ENCODE measurements around the gene INPP5A.
"Not testable (repeated sequence)": the region's sequence is repeated elsewhere in the genome, so short reads cannot be mapped to it uniquely, and the experiment has no call there.

The INPP5A gene

GRCh38 chr10:132546567-132547420, 9.2 kb downstream of the INPP5A start:
- in situ Hi-C loops (cut with MboI; ENCODE audit: low sequenced_read_pairs), result loop anchor here (10.0 kb wide), 1 partner anchor 88 kb away; no protein-coding TSS in a partner anchor

- in situ Hi-C loops (cut with MboI; ENCODE audit: low sequenced_read_pairs), result loop anchor here (10.0 kb wide), 1 partner anchor 87 kb away; no protein-coding TSS in a partner anchor
Observed at GRCh38 chr10:132547421-132547861, 9.9 kb downstream of the INPP5A start.

- in situ Hi-C loops (cut with MboI; ENCODE audit: low sequenced_read_pairs), result loop anchor here (10.0 kb wide), 1 partner anchor 87 kb away; no protein-coding TSS in a partner anchor
Observed at GRCh38 chr10:132548106-132548823, 10.7 kb downstream of the INPP5A start.

GRCh38 chr10:132548869-132549268, 11.3 kb downstream of the INPP5A start:
- in situ Hi-C loops (cut with MboI; ENCODE audit: low sequenced_read_pairs), result loop anchor here (10.0 kb wide), 1 partner anchor 86 kb away; no protein-coding TSS in a partner anchor

- in situ Hi-C loops (cut with MboI; ENCODE audit: low sequenced_read_pairs), result loop anchor here (10.0 kb wide), 1 partner anchor 85 kb away; no protein-coding TSS in a partner anchor
Observed at GRCh38 chr10:132549371-132549770, 11.8 kb downstream of the INPP5A start.

GRCh38 chr10:132550366-132551092, 12.9 kb downstream of the INPP5A start:
- in situ Hi-C loops (cut with MboI; ENCODE audit: low sequenced_read_pairs), result no loop called here

- in situ Hi-C loops (cut with MboI; ENCODE audit: low sequenced_read_pairs), result no loop called here
Observed at GRCh38 chr10:132551093-132551807, 13.7 kb downstream of the INPP5A start.

- in situ Hi-C loops (cut with MboI; ENCODE audit: low sequenced_read_pairs), result no loop called here
Observed at GRCh38 chr10:132551808-132552130, 14.2 kb downstream of the INPP5A start.

GRCh38 chr10:132552635-132553034, 15.0 kb downstream of the INPP5A start:
- in situ Hi-C loops (cut with MboI; ENCODE audit: low sequenced_read_pairs), result not testable (repeated sequence)

- in situ Hi-C loops (cut with MboI; ENCODE audit: low sequenced_read_pairs), result not testable (repeated sequence)
Observed at GRCh38 chr10:132553568-132553967, 16.0 kb downstream of the INPP5A start.

- in situ Hi-C loops (cut with MboI; ENCODE audit: low sequenced_read_pairs), result no loop called here
Observed at GRCh38 chr10:132554053-132554990, 16.7 kb downstream of the INPP5A start.

- in situ Hi-C loops (cut with MboI; ENCODE audit: low sequenced_read_pairs), result no loop called here
Observed at GRCh38 chr10:132554991-132555647, 17.5 kb downstream of the INPP5A start.

- in situ Hi-C loops (cut with MboI; ENCODE audit: low sequenced_read_pairs), result no loop called here
Observed at GRCh38 chr10:132555648-132556575, 18.3 kb downstream of the INPP5A start.

GRCh38 chr10:132556994-132557441, 19.4 kb downstream of the INPP5A start:
- in situ Hi-C loops (cut with MboI; ENCODE audit: low sequenced_read_pairs), result no loop called here

- in situ Hi-C loops (cut with MboI; ENCODE audit: low sequenced_read_pairs), result no loop called here
Observed at GRCh38 chr10:132557696-132558515, 20.3 kb downstream of the INPP5A start.

GRCh38 chr10:132558516-132559413, 21.2 kb downstream of the INPP5A start:
- in situ Hi-C loops (cut with MboI; ENCODE audit: low sequenced_read_pairs), result no loop called here

All from HL-60/S4 treated with phorbol 12-myristate 13-acetate at 8.2 ng/mL for 4 days and 3 days (cell line).